Hypothalamus (tissue), 51 donors: ENCODE measurements around the gene CORO7.

Experiments used
- DNase-seq, 51 donors: peaks; one replicate each; lab custom pipeline; 2025; lab: John Stamatoyannopoulos, UW

CORO7 gene

GRCh38 chr16:4373909-4374742 lies 42.3 kb downstream of the CORO7 start:
- peak in 33 of 51 donors; percentile 10 to 79 (median 46) for DNase-seq

- DNase-seq: peak in 4 of 51 donors; percentile 18 to 52 (median 31)
These were observed 43.0 kb downstream of the CORO7 start for GRCh38 chr16:4373356-4373908.

GRCh38 chr16:4372578-4373355 lies 43.6 kb downstream of the CORO7 start:
- DNase-seq: peak in 27 of 51 donors; percentile 7 to 63 (median 29)

- DNase-seq: peak in 3 of 51 donors; percentile 26 to 40 (median 37)
These were observed 44.3 kb downstream of the CORO7 start for GRCh38 chr16:4372001-4372577.

- peak in 48 of 51 donors; percentile 15 to 84 (median 64) for DNase-seq
These were observed 44.9 kb downstream of the CORO7 start, which contains the start of gene VASN for GRCh38 chr16:4371357-4372000. TSS of gene VASN (plus strand) at chr16:4371848. CDS start at chr16:4380878, 9,030 bp downstream.

- peak in 32 of 51 donors; percentile 6 to 74 (median 28) for DNase-seq
These were observed 45.6 kb downstream of the CORO7 start for GRCh38 chr16:4370570-4371356.

- DNase-seq: no peak
These were observed 46.2 kb downstream of the CORO7 start for GRCh38 chr16:4370151-4370550.

GRCh38 chr16:4369007-4369733 lies 47.2 kb downstream of the CORO7 start:
- DNase-seq: no peak

- no peak for DNase-seq
These were observed 49.0 kb downstream of the CORO7 start for GRCh38 chr16:4367393-4367856.

GRCh38 chr16:4366016-4366415 lies 50.4 kb downstream of the CORO7 start:
- no peak for DNase-seq

- no peak for DNase-seq
These were observed 50.8 kb downstream of the CORO7 start for GRCh38 chr16:4365615-4366014.

- no peak for DNase-seq
These were observed 51.4 kb downstream of the CORO7 start for GRCh38 chr16:4365014-4365406.

GRCh38 chr16:4364196-4365013 lies 52.0 kb downstream of the CORO7 start:
- no peak for DNase-seq

GRCh38 chr16:4362476-4363135 lies 53.8 kb downstream of the CORO7 start:
- DNase-seq: no peak

GRCh38 chr16:4361944-4362311 lies 54.5 kb downstream of the CORO7 start:
- DNase-seq: no peak

- no peak for DNase-seq
These were observed 55.1 kb downstream of the CORO7 start for GRCh38 chr16:4361033-4361943.
